K562 (cell line): ENCODE results near the gene FOXA3. TPM values are rescaled to one million over a fixed set of nuclear protein-coding genes. Genes with fewer than 3 reads are reported as not detected.

Experiments used
- ATAC-seq: fragments of 200-7000 bp; cut with Tn5 transposase; 3 replicates; pipeline ENCODE4 v1.9.1; 2020; ENCODE audit warnings: moderate library complexity
- BruUV-seq: library from RNA; stranded (reverse); fragments of 400-500 nt; replicated peaks from 2 replicates; lab custom pipeline; 2021; lab: Mats Ljungman, UMichigan
- CTCF ChIA-PET: fragments of 300-600 bp; formaldehyde crosslinking; extraction: SDS; loops from one replicate; lab custom pipeline; 2021; ENCODE audit warnings: low intra/inter-chr PET ratio; lab: Yijun Ruan, JAX
- POLR2A ChIA-PET: fragments of 300-600, 350-650 bp; sonication (Branson Sonifier 250); formaldehyde crosslinking; extraction: SDS; loops from one replicate; lab custom pipeline; 2021; ENCODE audit warnings: antibody characterized with exemption, inconsistent platforms; lab: Yijun Ruan, JAX
- DNase-seq, 4 experiments: peaks; one replicate each; pipeline versions ENCODE4 v3.0.0 to v3.0.0-alpha.2; 2011 to 2018; ENCODE audit warnings: low spot score in 3 of 4, mixed read lengths in 3 of 4; ENCODE audit errors: extremely low read depth in 1 of 4
- FAIRE-seq: peaks from 2 replicates; lab custom pipeline; 2011; peaks lifted over from hg19 to GRCh38; lab: Jason Lieb, UNC
- H2AFZ ChIP-seq: 2 replicates; pipeline ENCODE4 v1.6.0; 2011; ENCODE audit warnings: low read depth, low read length, control low read depth, inconsistent platforms
- H3K27ac ChIP-seq: fragments of 200-600 bp; 3 replicates; pipeline ENCODE4 v1.8.0; 2011; ENCODE audit warnings: low read depth, mild to moderate bottlenecking, control low read depth, inconsistent platforms, low read length, moderate library complexity, mixed read lengths; ENCODE audit errors: extremely low read depth
- H3K27me3 ChIP-seq, 2 experiments: fragments of 300-600 bp in 1 of 2; 2 replicates in 1 of 2; 3 replicates in 1 of 2; pipeline versions ENCODE4 v1.6.0 to v1.8.0; 2011; ENCODE audit warnings: inconsistent platforms in 2 of 2, low read length in 2 of 2, mild to moderate bottlenecking in 1 of 2, mixed read lengths in 1 of 2, moderate library complexity in 1 of 2; ENCODE audit not compliant: control insufficient read depth in 2 of 2, insufficient read depth in 2 of 2
- H3K36me3 ChIP-seq: fragments of 300-600 bp; 3 replicates; pipeline ENCODE4 v1.8.0; 2011; ENCODE audit warnings: mild to moderate bottlenecking, low read length, inconsistent platforms; ENCODE audit not compliant: control insufficient read depth, insufficient read depth
- H3K4me1 ChIP-seq, 2 experiments: fragments of 200-600 bp in 1 of 2; replicated peaks in 1 of 2; 2 replicates in 1 of 2; 3 replicates in 1 of 2; pipeline versions ENCODE4 v1.5.1 to v1.8.0; 2011; ENCODE audit warnings: inconsistent platforms in 2 of 2, low read length in 2 of 2, mild to moderate bottlenecking in 1 of 2, mixed read lengths in 1 of 2, moderate library complexity in 1 of 2; ENCODE audit not compliant: control insufficient read depth in 2 of 2, insufficient read depth in 2 of 2
- H3K4me2 ChIP-seq: 2 replicates; pipeline ENCODE4 v1.6.1; 2011; ENCODE audit warnings: low read length, control low read depth, inconsistent platforms, mixed read lengths; ENCODE audit not compliant: insufficient read depth
- H3K4me3 ChIP-seq: fragments of 200-600 bp; sonication (generic), shearing (Covaris generic); 2 replicates; pipeline ENCODE4 v1.5.1; 2016; ENCODE audit warnings: control low read depth, inconsistent platforms
- H3K79me2 ChIP-seq: fragments of 200-600 bp; 3 replicates; pipeline ENCODE4 v1.8.0; 2011; ENCODE audit warnings: low read length, inconsistent platforms; ENCODE audit not compliant: control insufficient read depth, insufficient read depth
- H3K9ac ChIP-seq, 2 experiments: 2 replicates each; pipeline versions ENCODE4 v1.6.0 to v1.6.1; 2011; ENCODE audit warnings: low read depth in 2 of 2, low read length in 2 of 2, control low read depth in 1 of 2, inconsistent platforms in 1 of 2, mild to moderate bottlenecking in 1 of 2, mixed read lengths in 1 of 2; ENCODE audit not compliant: insufficient read depth in 1 of 2
- H3K9me1 ChIP-seq: one replicate; pipeline ENCODE4 v1.6.0; 2011; ENCODE audit warnings: inconsistent platforms, mild to moderate bottlenecking, low read length, moderate library complexity; ENCODE audit not compliant: control insufficient read depth, insufficient read depth
- H3K9me3 ChIP-seq: replicated peaks from 2 replicates; pipeline ENCODE4 v1.5.1; 2011; ENCODE audit warnings: low read depth, low read length, inconsistent platforms; ENCODE audit not compliant: control insufficient read depth, insufficient read depth
- H4K20me1 ChIP-seq: replicated peaks from 2 replicates; pipeline ENCODE4 v1.6.1; 2011; ENCODE audit warnings: low read length, inconsistent platforms, mixed read lengths; ENCODE audit not compliant: control insufficient read depth, insufficient read depth
- KDM4B ChIP-seq, 2 experiments: fragments of 450-650 bp in 1 of 2; sonication (generic) in 1 of 2; IDR thresholded peaks; 2 replicates each; pipeline ENCODE4 v1.6.1; 2016 to 2017; ENCODE audit warnings: borderline replicate concordance in 2 of 2, antibody characterized with exemption in 1 of 2, low read depth in 1 of 2, mild to moderate bottlenecking in 1 of 2
- POLR2G ChIP-seq: fragments of 200-400 bp; formaldehyde crosslinking; IDR thresholded peaks from 2 replicates; pipeline ENCODE4 v1.6.1; 2017; ENCODE audit warnings: low read depth, mild to moderate bottlenecking, antibody characterized with exemption, low read length, moderate library complexity
- POLR3A ChIP-seq: IDR thresholded peaks from 2 replicates; pipeline ENCODE4 v1.6.1; 2011; ENCODE audit warnings: borderline replicate concordance, mild to moderate bottlenecking, moderate library complexity; ENCODE audit not compliant: insufficient read length, insufficient read depth; ENCODE audit errors: extremely low read depth
- VEZF1 ChIP-seq: fragments of 200-800 bp; sonication (Bioruptor generic); IDR thresholded peaks from 2 replicates; pipeline ENCODE4 v1.6.1; 2017; ENCODE audit warnings: missing genetic modification characterization, missing compliant biosample characterization
- WGBS: fragments of 100-300 bp; shearing (Covaris generic); methylation state at CpG from one replicate; pipeline ENCODE4 v1.1.6; 2016; ENCODE audit warnings: low coverage, mixed read lengths; ENCODE audit not compliant: insufficient coverage; ENCODE audit errors: missing lambda C conversion rate; 5-methylcytosine and 5-hydroxymethylcytosine counted together
- in situ Hi-C: fragments of 300-500 bp; cut with MboI; formaldehyde crosslinking; loops from 4 replicates; pipeline ENCODE4 v1.15.0; 2018; ENCODE audit warnings: inconsistent platforms, mixed read lengths
- intact Hi-C: fragments of 100-400 bp; cut with micrococcal nuclease; formaldehyde crosslinking; loops from 2 replicates; pipeline ENCODE4 v1.14.2; 2022
- polyA plus RNA-seq, 8 experiments: library from polyadenylated mRNA; depleted of rRNA in 4 of 8; stranded (reverse) in 5 of 8; unstranded in 3 of 8; fragments of >200 nt; fragmentation: Nextera tagmentation in 2 of 8; fragmentation: Illumina TruSeq in 1 of 8; extraction: Ambion mirVana in 2 of 8; extraction: Trizol in 1 of 8; gene quantifications; 2 replicates each; pipeline versions ENCODE4 v1.2.1 to v1.2.3, GENCODE V29; 2011 to 2014; ENCODE audit warnings: inconsistent platforms in 1 of 8, missing spikeins in 1 of 8
- total RNA-seq, 7 experiments: library from RNA; depleted of rRNA in 6 of 7; stranded (reverse); fragments of >200 nt in 6 of 7; fragmentation: Illumina TruSeq in 2 of 7; extraction: Trizol in 2 of 7; gene quantifications; 2 replicates each; pipeline versions ENCODE4 v1.2.1 to v1.2.3, GENCODE V29; 2011 to 2021; ENCODE audit warnings: low replicate concordance in 1 of 7

The FOXA3 gene
- total and polyA plus RNA-seq, 9 of the 15 experiments (the other 6 are each of a cell fraction or from before 2014, with no cell fraction given) = 1.3 to 15.5 (median 4.7) TPM

- FAIRE-seq = no peak
- intact Hi-C loops = no loop called here
- Histone ChIP-seq H3K9me3 (no peaks in the 10 kb centered on the region), H4K20me1 (0 out of 2 replicates have a peak, but pooled peaks cover 9% of the 10 kb centered on the region), H3K9me1 (peaks cover 6% of the 10 kb centered on the region), H3K27me3 (no peaks in the 10 kb centered on the region), H3K79me2 (no peaks in the 10 kb centered on the region), H3K36me3 (peaks cover 96% of the 10 kb centered on the region; the same call in 2 of the 3 replicates), H3K4me2 (no peak overlapping the region), H3K27ac (no peak overlapping the region), H3K4me1 (peaks cover 0 to 10% of the 10 kb centered on the region in 2 experiments; a peak in 1 of 5 replicates), H2AFZ (no peak overlapping the region), H3K4me3 (no peak overlapping the region), H3K9ac (peak overlapping the region in 1 of 2 experiments; percentile 26; a peak in 1 of 4 replicates)
- TF ChIP-seq KDM4B (IDR thresholded peaks at IDR 0.05; ENCODE audit: borderline replicate concordance in 2 of 2, low read depth in 1 of 2) (no peak), VEZF1 (no peak), POLR3A (no peak), POLR2G (0 out of 2 replicates have a peak, but pooled peaks have one; percentile 33)
- BruUV-seq = no TSS peak
- no peak for DNase-seq
- ChIA-PET POLR2A (interaction anchor here (0.7 to 1.1 kb wide), 3 partner anchors 23 to 156 kb away, joined by 3 read pairs; no protein-coding TSS in a partner anchor), CTCF (no interaction called here)
- WGBS = 89% methylated on average over 26 of the region's 26 CpGs
- no peak for ATAC-seq
- in situ Hi-C loops = no loop called here
These were observed 39.4 kb upstream of the FOXA3 start for GRCh38 chr19:45824531-45825262.
